NT2/D1 (cell line): Measurements from ENCODE around the gene MALRD1.

Experiments
- SUZ12 ChIP-seq: IDR thresholded peaks from 2 replicates; pipeline ENCODE4 v1.6.1; 2011; ENCODE audit not compliant: insufficient read length, insufficient read depth; ENCODE audit errors: extremely low read depth
- YY1 ChIP-seq: IDR thresholded peaks from 2 replicates; pipeline ENCODE4 v1.6.1; 2011; ENCODE audit not compliant: insufficient read length, insufficient read depth
- ZNF274 ChIP-seq: IDR thresholded peaks from 2 replicates; pipeline ENCODE4 v1.6.1; 2011; ENCODE audit warnings: mild to moderate bottlenecking, low read depth, low read length

GRCh38 chr10:19117438-19117837 lies 68.8 kb downstream of the MALRD1 start:
- TF ChIP-seq ZNF274 (no peak), YY1 (no peak), SUZ12 (no peak)
